Astrocyte (in vitro differentiated cells and primary cell): Measurements from ENCODE around the gene CNTNAP2.

Experiments
- CTCF ChIP-seq: IDR thresholded peaks from 2 replicates; pipeline ENCODE4 v1.5.1; 2011; ENCODE audit warnings: low read depth, mild to moderate bottlenecking, inconsistent platforms, low read length, moderate library complexity; ENCODE audit not compliant: insufficient read depth
- EZH2 ChIP-seq: IDR thresholded peaks from 2 replicates; pipeline ENCODE4 v1.6.1; 2012; ENCODE audit warnings: mild to moderate bottlenecking, low read length, inconsistent platforms; ENCODE audit not compliant: insufficient read depth

DNA sequence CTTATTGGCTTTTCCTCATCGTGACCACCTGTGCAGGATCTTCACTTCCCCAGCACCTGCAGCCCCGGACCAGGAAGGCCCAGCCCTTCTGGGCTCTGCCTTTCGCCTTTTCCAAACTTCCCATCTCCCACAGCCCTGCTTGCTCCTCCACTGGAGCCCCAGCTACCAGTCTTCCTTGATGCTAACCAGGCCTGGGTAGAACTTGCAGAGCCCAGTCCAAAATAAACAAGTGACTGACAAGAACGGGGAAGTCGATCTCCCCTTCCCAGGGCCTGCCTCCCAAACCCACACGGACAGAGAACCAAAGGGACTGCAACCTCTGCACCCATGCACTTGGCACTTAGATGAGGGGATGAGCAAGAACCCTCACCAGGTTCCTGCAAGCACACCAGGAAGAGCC, 2319.1 kb downstream of the CNTNAP2 start:
- TF ChIP-seq CTCF: no peak
- TF ChIP-seq EZH2: no peak
